HG03558 (cell line): ENCODE results near the gene HMHB1.
A peak's percentile ranks its signal among the peaks of the same experiment; 100 is the strongest.

Experiments used
- ATAC-seq: cut with Tn5 transposase; IDR thresholded peaks from one replicate; pipeline ENCODE4 v1.9.1; 2021; ENCODE audit warnings: moderate number of reproducible peaks; ENCODE audit not compliant: unreplicated experiment; ENCODE audit errors: extremely low read depth

The HMHB1 gene

GRCh38 chr5:143812085-143812705 is at the start of gene HMHB1:
Gene HMHB1 (plus strand): TSS chr5:143812161.
- no peak for ATAC-seq

- no peak for ATAC-seq
These were observed 49.2 kb upstream of the HMHB1 start for GRCh38 chr5:143762636-143763220.

GRCh38 chr5:143767162-143767561 is 44.8 kb upstream of the HMHB1 start:
- ATAC-seq: no peak

DNA sequence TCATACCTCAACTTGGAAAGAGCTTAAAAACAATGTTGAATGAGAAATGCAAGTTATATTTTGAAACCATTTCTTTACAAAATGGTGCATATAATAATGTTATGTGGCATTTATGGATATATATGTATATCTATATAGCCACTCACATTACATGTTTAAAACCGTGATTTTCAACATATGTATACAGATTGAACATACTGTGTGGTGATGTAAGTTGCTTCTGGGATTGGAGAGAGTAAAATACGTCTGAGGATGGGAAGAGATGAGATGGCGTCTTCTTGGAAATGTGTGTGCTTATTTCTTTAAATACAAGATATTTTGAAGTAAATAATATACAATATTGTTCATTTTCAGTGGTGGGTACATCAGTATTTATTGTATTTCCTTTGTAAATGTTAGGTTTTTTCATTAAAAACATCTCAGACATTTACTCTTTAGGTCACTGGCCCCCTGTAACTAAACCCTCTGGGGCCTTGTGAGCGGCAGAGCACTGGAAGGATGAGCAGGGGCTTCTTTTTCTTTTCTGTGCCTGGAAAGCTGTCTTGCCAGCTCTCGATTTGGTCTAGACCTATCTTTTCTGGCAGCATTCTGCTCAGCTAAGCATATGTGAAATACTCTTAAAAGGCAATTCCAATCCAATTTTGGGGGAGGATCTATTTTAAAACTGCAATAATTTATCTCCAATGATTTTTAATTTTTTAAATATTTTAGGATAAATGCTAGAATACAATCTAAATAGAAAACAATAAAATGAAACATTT is 42.8 kb upstream of the HMHB1 start:
- ATAC-seq: no peak

- no peak for ATAC-seq
These were observed 41.5 kb upstream of the HMHB1 start for GRCh38 chr5:143770450-143770849.

- no peak for ATAC-seq
These were observed 40.8 kb upstream of the HMHB1 start for GRCh38 chr5:143771189-143771588.

DNA sequence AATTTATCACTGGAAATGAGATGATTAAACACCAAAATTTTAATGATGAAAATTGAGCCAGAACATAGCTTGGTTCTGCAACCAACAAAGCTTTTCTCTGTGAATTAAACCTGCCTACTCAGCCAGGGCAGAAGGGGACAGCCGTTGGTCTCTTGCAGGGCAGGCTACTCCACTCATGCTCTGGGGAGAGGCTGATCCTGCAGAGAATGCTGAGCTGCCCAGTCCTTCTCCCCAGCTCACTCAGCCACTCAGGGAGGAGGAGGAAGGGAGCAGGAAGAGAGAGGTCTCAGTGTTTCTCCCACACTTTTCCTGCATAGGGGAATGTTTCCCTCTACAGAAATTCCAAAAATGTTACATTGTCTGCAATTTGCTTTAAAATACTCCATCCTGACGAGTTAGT is 40.4 kb upstream of the HMHB1 start:
- no peak for ATAC-seq

DNA sequence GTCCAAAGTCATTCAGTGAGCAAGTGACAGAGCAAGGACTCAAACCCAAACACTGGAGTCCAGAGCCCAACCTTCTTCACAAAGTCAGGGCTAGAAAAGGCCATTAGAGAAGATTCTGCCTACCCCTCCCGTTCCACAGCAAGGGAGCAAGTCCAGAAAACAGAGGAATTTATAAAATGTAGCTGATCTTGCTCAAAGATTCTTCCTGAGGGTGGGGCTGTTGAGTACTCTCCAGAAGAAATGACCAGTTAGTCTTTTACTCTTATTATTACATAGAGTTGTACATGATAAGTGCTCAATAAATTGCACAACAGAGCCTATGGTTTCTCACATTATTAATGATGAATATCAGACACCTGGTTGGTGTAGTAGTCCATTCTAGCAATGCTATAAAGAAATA is 39.3 kb upstream of the HMHB1 start:
- no peak for ATAC-seq

- ATAC-seq: no peak
These were observed 36.7 kb upstream of the HMHB1 start for GRCh38 chr5:143775258-143775657.

GRCh38 chr5:143776951-143777350 is 35.0 kb upstream of the HMHB1 start:
- no peak for ATAC-seq

DNA sequence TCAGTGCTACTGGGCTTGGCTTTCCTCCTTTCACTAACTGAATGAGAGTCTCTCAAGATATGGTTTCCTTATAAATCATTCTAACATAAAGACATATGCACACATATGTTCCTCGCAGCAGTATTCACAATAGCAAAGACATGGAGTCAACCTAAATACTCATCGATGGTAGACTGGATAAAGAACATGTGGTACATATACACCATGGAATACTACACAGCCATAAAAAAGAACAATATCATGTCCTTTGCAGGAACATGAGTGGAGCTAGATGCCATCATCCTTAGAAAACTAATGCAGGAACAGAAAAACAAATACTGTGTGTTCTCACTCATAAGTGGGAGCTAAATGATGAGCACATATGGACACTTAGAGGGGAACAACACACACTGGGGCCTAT is 32.5 kb upstream of the HMHB1 start:
- ATAC-seq: no peak

- ATAC-seq: no peak
These were observed 29.9 kb upstream of the HMHB1 start for GRCh38 chr5:143781993-143782520.

DNA sequence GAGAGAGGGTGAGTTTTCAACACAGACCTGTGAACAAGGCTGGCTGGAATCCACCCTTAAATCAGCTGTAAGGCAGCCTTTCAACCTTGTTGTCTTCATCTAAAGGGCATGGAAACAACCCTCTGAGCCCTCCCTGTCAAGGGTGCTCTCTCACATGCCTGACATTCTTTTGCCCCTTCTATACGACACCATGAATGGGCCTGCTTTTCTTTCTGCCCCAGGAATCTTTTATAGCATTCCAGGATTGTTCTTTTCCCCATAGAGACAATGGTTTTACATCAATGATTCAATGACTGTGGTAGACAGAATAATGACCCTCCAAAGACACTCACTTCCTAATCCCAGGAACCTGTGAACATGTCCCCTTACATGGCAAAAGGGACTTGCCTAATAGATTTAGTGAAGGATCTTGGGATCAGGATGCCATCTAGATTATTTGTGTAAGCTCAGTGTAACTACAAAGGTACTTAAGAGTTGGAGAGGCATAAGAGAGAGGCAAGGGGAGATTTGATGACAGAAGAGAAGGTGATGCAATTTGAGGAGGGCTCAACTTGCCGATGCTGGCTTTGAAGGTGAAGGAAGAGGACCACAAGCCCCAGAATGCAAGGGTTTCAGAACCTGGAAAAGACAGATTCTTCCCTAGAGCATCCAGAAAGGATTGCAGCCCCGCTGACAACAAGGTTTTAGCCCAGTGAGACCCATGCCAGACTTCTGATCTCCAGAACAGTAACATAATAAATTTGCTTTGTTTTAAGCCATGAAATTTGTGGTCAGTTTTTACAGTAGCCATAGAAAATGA is 29.2 kb upstream of the HMHB1 start:
- ATAC-seq: no peak

DNA sequence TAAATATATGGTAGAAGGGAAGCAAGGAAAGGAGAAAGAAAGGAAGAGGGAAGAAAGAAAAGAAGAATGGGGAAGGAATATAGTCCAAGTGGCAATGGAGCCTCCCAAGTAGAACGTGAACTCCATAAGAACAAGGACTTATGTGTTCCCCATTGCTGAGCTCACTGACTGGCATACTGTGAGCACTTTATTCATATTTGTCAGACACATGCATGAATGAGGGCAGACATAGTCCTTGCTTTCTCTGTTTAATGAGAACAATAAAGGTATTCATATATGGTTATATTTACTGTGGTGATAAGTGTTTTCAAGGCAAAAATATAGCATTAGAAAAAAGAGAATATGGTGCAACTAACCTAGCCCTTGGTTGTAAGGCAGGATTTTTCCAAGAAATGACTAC is 23.6 kb upstream of the HMHB1 start:
- ATAC-seq: no peak

DNA sequence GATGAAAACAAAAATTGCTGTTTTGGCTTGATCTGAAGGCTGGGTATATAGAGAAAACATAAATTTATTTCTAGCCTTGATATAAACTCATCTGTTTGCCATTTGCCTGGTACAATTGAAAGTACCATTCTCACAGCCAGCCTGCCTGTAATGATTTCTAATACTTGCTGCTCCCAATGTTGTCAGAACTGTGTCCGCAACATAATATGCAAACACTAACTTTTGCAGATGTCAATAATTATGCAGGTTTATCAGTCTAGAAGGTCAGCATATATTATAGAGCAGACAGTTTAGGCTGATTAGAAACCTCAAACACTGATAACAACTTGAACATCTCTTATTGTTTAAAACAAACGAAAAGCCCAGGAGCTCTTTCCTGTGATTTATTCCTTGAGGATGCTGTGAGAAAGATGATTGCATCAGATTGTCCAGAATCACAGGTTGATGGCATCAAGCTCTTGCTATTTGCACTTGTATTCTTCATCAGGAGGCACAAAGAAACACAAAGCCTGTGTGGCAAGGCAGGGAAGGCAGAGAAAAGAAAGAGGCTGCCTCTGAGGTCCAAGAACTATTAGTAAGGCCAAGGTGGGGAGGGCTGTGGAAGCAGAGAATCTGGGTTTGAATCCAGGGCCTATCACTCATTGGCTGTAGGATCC is 21.4 kb upstream of the HMHB1 start:
- no peak for ATAC-seq

DNA sequence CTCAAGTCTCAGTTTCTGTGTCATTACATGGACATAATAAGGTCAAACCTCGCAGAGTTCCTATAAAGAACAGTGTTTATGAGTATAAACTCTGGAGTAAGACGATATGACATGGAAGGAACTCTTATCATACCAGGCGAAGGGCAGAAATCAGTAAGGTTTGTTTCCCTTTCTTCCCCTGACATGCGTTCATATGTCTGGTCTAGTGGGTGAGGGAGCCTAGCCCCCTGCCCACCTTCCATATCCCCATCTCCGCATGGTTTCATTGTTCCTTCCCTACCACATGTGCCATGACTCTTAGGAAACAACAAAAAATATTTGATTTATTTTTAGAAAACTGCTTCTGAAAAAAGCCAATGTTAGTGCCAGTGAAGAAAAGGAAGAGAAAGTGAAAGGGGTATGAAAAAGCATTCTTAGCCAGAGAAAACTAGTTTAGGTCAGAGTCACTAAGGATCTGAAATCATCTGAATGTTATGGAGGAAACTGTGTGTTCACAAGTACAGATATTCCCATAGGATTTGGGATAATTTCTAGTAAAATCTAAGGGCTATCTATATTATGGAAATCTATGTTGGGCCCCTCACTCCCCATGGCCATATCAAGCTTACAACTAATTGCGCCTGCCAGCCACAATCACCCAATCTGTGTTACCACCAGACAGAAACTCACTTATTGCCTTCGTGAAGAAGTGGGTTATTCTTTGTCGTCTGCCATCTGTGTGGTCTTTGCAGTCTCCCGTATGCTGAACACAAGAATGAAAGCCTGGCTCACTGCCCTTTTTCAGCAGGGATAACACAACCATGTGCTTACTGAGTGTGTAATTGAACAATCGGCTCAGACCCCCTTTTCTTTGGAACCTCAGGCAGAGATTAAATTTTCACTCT is 19.9 kb upstream of the HMHB1 start:
- peak; percentile 65 for ATAC-seq

- no peak for ATAC-seq
These were observed 18.7 kb upstream of the HMHB1 start for GRCh38 chr5:143793249-143793648.

- ATAC-seq: no peak
These were observed 15.8 kb upstream of the HMHB1 start for GRCh38 chr5:143796125-143796524.

GRCh38 chr5:143796753-143797152 is 15.2 kb upstream of the HMHB1 start:
- ATAC-seq: no peak
